Stomach (tissue), 4 donors: ENCODE data around the gene L1CAM.

Experiments
- EP300 ChIP-seq: sonication (generic); formaldehyde crosslinking; IDR thresholded peaks from one replicate; pipeline ENCODE4 v1.6.1; 2017; ENCODE audit warnings: antibody characterized with exemption
- POLR2A ChIP-seq, 4 donors: fragments of 450-650 bp; IDR thresholded peaks; one replicate each; pipeline ENCODE4 v1.6.1; 2016; ENCODE audit warnings: antibody characterized with exemption in 4 of 4, control low read depth in 2 of 4, mild to moderate bottlenecking in 1 of 4, moderate library complexity in 1 of 4
- TF ChIP-seq, protein P1 (sequence below), 7 experiments: fragments of 450-650 bp in 4 of 7; fragments of 200-600 bp in 3 of 7; sonication (generic) in 3 of 7; IDR thresholded peaks; one replicate each; pipeline ENCODE4 v1.5.1; 2016 to 2019; ENCODE audit warnings: antibody characterized with exemption in 7 of 7, control low read depth in 2 of 7, mild to moderate bottlenecking in 1 of 7

DNA sequence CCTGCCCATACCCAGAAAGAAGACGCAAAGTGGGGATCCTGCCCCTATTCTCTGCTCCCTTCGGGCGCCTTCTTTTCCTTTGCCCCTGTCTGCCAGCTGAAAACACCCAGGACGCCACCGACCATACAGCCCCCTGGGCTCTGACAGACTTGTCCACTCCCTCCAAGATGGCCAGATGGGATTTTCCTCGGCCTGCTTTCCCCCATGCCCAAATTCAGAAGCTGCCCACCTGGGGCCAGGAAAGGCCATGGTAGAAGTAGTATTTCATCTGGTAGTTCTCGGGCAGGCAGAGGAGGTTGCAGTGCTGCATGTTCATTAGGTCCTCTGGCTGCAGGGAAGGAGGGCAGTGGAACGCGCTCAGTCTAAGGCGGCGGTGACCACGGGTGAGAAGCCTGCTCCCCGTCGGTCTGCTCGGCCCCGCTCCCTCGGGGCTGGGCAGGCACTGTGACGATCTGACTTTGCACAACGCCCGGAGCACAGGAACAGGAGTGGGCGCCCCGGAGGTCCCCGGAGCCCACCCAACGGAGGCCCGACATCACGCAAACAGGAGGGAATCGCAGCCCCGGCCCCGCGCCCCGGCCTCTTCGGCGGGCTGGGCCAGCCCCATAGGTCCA is 48.3 kb upstream of the L1CAM start:
- TF ChIP-seq, protein P1, sequence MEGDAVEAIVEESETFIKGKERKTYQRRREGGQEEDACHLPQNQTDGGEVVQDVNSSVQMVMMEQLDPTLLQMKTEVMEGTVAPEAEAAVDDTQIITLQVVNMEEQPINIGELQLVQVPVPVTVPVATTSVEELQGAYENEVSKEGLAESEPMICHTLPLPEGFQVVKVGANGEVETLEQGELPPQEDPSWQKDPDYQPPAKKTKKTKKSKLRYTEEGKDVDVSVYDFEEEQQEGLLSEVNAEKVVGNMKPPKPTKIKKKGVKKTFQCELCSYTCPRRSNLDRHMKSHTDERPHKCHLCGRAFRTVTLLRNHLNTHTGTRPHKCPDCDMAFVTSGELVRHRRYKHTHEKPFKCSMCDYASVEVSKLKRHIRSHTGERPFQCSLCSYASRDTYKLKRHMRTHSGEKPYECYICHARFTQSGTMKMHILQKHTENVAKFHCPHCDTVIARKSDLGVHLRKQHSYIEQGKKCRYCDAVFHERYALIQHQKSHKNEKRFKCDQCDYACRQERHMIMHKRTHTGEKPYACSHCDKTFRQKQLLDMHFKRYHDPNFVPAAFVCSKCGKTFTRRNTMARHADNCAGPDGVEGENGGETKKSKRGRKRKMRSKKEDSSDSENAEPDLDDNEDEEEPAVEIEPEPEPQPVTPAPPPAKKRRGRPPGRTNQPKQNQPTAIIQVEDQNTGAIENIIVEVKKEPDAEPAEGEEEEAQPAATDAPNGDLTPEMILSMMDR (IDR thresholded peaks at IDR 0.05) = no peak
- TF ChIP-seq POLR2A (IDR thresholded peaks at IDR 0.05) = no peak
- TF ChIP-seq EP300 = no peak
